H9 (cell line): ENCODE data around the gene ZNF236. TPM values are rescaled to one million over a fixed set of nuclear protein-coding genes. Genes with fewer than 3 reads are reported as not detected.

Experiments
- DNase-seq: peaks from one replicate; pipeline ENCODE4 v3.0.0-alpha.2; 2017
- H2AFZ ChIP-seq: one replicate; pipeline ENCODE4 v1.6.1; 2013; ENCODE audit warnings: mild to moderate bottlenecking, low read length, control low read depth, moderate library complexity
- H2AK5ac ChIP-seq: 2 replicates; pipeline ENCODE4 v1.6.1; 2013; ENCODE audit warnings: low read length, control low read depth, mixed read lengths; ENCODE audit not compliant: insufficient read length
- H2BK120ac ChIP-seq: one replicate; pipeline ENCODE4 v1.6.1; 2013; ENCODE audit warnings: low read depth, mild to moderate bottlenecking, low read length, control low read depth, inconsistent platforms; ENCODE audit not compliant: poor library complexity, severe bottlenecking
- H2BK12ac ChIP-seq: 2 replicates; pipeline ENCODE4 v1.6.1; 2013; ENCODE audit warnings: low read length, control low read depth, mixed read lengths, low read depth; ENCODE audit not compliant: insufficient read length
- H2BK15ac ChIP-seq: 2 replicates; pipeline ENCODE4 v1.6.1; 2013; ENCODE audit warnings: low read depth, low read length, control low read depth
- H2BK20ac ChIP-seq: one replicate; pipeline ENCODE4 v1.6.1; 2013; ENCODE audit warnings: low read depth, mild to moderate bottlenecking, low read length, control low read depth, inconsistent platforms; ENCODE audit not compliant: poor library complexity, severe bottlenecking
- H2BK5ac ChIP-seq: 2 replicates; pipeline ENCODE4 v1.6.1; 2013; ENCODE audit warnings: low read length, control low read depth, mixed read lengths; ENCODE audit not compliant: insufficient read length
- H3K14ac ChIP-seq: 2 replicates; pipeline ENCODE4 v1.6.1; 2013; ENCODE audit warnings: low read length, control low read depth; ENCODE audit not compliant: insufficient read depth
- H3K18ac ChIP-seq: 2 replicates; pipeline ENCODE4 v1.6.1; 2013; ENCODE audit warnings: low read depth, mild to moderate bottlenecking, mixed read lengths, low read length, control low read depth; ENCODE audit not compliant: insufficient read length
- H3K23ac ChIP-seq: 2 replicates; pipeline ENCODE4 v1.6.1; 2013; ENCODE audit warnings: low read length, control low read depth, mixed read lengths, low read depth; ENCODE audit not compliant: insufficient read length
- H3K23me2 ChIP-seq: 2 replicates; pipeline ENCODE4 v1.6.1; 2013; ENCODE audit warnings: low read depth, mild to moderate bottlenecking, mixed read lengths, low read length, control low read depth; ENCODE audit not compliant: insufficient read length, poor library complexity, severe bottlenecking
- H3K27ac ChIP-seq: 2 replicates; pipeline ENCODE4 v1.5.1; 2013; ENCODE audit warnings: low read length, control low read depth, mixed read lengths, low read depth; ENCODE audit not compliant: insufficient read length
- H3K27me3 ChIP-seq: 2 replicates; pipeline ENCODE4 v1.6.1; 2013; ENCODE audit warnings: low read length, control low read depth, inconsistent platforms; ENCODE audit not compliant: insufficient read depth
- H3K4ac ChIP-seq: 2 replicates; pipeline ENCODE4 v1.6.1; 2013; ENCODE audit warnings: low read depth, mild to moderate bottlenecking, control low read depth, inconsistent platforms, low read length, moderate library complexity
- H3K4me1 ChIP-seq: 2 replicates; pipeline ENCODE4 v1.6.1; 2013; ENCODE audit warnings: low read length, control low read depth, inconsistent platforms; ENCODE audit not compliant: insufficient read depth
- H3K4me2 ChIP-seq: 2 replicates; pipeline ENCODE4 v1.6.1; 2013; ENCODE audit warnings: low read length, control low read depth, mixed read lengths; ENCODE audit not compliant: insufficient read length, insufficient read depth
- H3K56ac ChIP-seq: 2 replicates; pipeline ENCODE4 v1.6.1; 2013; ENCODE audit warnings: low read depth, mild to moderate bottlenecking, mixed read lengths, low read length, control low read depth; ENCODE audit not compliant: insufficient read length
- H3K79me1 ChIP-seq: 2 replicates; pipeline ENCODE4 v1.6.1; 2013; ENCODE audit warnings: low read depth, mild to moderate bottlenecking, moderate library complexity, low read length, control low read depth, inconsistent platforms; ENCODE audit not compliant: insufficient read depth, poor library complexity, severe bottlenecking
- H3K79me2 ChIP-seq: 2 replicates; pipeline ENCODE4 v1.6.1; 2013; ENCODE audit warnings: low read length, control low read depth, inconsistent platforms; ENCODE audit not compliant: insufficient read depth
- H3K9ac ChIP-seq: 2 replicates; pipeline ENCODE4 v1.6.1; 2013; ENCODE audit warnings: low read length, control low read depth, mixed read lengths; ENCODE audit not compliant: insufficient read length; ENCODE audit errors: extremely low read depth
- H3K9me3 ChIP-seq: one replicate; pipeline ENCODE4 v1.6.1; 2013; ENCODE audit warnings: low read depth, low read length, inconsistent platforms; ENCODE audit not compliant: control insufficient read depth
- H3T11ph ChIP-seq: one replicate; pipeline ENCODE4 v1.6.1; 2013; ENCODE audit warnings: mild to moderate bottlenecking, low read length, control low read depth, inconsistent platforms
- H4K20me1 ChIP-seq: one replicate; pipeline ENCODE4 v1.6.1; 2013; ENCODE audit not compliant: control insufficient read depth, insufficient read length, insufficient read depth
- H4K5ac ChIP-seq: 2 replicates; pipeline ENCODE4 v1.6.1; 2013; ENCODE audit warnings: low read depth, mild to moderate bottlenecking, mixed read lengths, low read length, control low read depth; ENCODE audit not compliant: insufficient read length
- H4K8ac ChIP-seq: replicated peaks from 2 replicates; pipeline ENCODE4 v1.6.1; 2013; ENCODE audit warnings: low read length, control low read depth, mixed read lengths, low read depth; ENCODE audit not compliant: insufficient read length
- H4K91ac ChIP-seq: 2 replicates; pipeline ENCODE4 v1.6.1; 2013; ENCODE audit warnings: low read depth, mild to moderate bottlenecking, moderate library complexity, mixed read lengths, low read length, control low read depth; ENCODE audit not compliant: insufficient read length
- H3K27ac Mint-ChIP-seq, 3 experiments: 2 replicates in 2 of 3; 3 replicates in 1 of 3; pipeline ENCODE4 v1.8.0; 2020 to 2021; ENCODE audit warnings: mixed read lengths in 3 of 3, mild to moderate bottlenecking in 1 of 3, moderate library complexity in 1 of 3
- H3K27me3 Mint-ChIP-seq: 2 replicates; pipeline ENCODE4 v1.8.0; 2021; ENCODE audit warnings: low read depth, mild to moderate bottlenecking, moderate library complexity, mixed read lengths
- H3K36me3 Mint-ChIP-seq, 3 experiments: 2 replicates in 2 of 3; 3 replicates in 1 of 3; pipeline ENCODE4 v1.8.0; 2020 to 2021; ENCODE audit warnings: low read depth in 3 of 3, mixed read lengths in 3 of 3; ENCODE audit not compliant: insufficient read depth in 1 of 3
- H3K4me1 Mint-ChIP-seq, 2 experiments: 2 replicates each; pipeline ENCODE4 v1.8.0; 2020; ENCODE audit warnings: mixed read lengths in 2 of 2
- H3K4me3 Mint-ChIP-seq, 2 experiments: 2 replicates in 1 of 2; 3 replicates in 1 of 2; pipeline ENCODE4 v1.8.0; 2020 to 2021; ENCODE audit warnings: mild to moderate bottlenecking in 2 of 2, mixed read lengths in 2 of 2, moderate library complexity in 1 of 2
- H3K9me3 Mint-ChIP-seq, 2 experiments: 2 replicates in 1 of 2; 3 replicates in 1 of 2; pipeline ENCODE4 v1.8.0; 2020; ENCODE audit warnings: mild to moderate bottlenecking in 2 of 2, mixed read lengths in 2 of 2, moderate library complexity in 1 of 2
- WGBS: extraction: QIAGEN DNeasy Blood & Tissue Kit; methylation state at CpG from one replicate; pipeline ENCODE4 v1.1.7; 2013; ENCODE audit warnings: missing lambda C conversion rate, low lambda C conversion rate, mixed read lengths; ENCODE audit not compliant: insufficient read length; ENCODE audit errors: extremely low coverage; 5-methylcytosine and 5-hydroxymethylcytosine counted together
- total RNA-seq: library from RNA; stranded (reverse); gene quantifications from 2 replicates; pipeline ENCODE4 v1.2.1, GENCODE V29; 2021
- TF ChIP-seq, protein P1 (sequence below): fragments of 200-600 bp; sonication (generic); conservative IDR thresholded peaks from 3 replicates; pipeline ENCODE4 v1.8.0; 2021; ENCODE audit warnings: antibody characterized with exemption, mild to moderate bottlenecking

ZNF236 gene
- total RNA-seq, 1 experiment from 2014 or later: 16.0 TPM

DNA sequence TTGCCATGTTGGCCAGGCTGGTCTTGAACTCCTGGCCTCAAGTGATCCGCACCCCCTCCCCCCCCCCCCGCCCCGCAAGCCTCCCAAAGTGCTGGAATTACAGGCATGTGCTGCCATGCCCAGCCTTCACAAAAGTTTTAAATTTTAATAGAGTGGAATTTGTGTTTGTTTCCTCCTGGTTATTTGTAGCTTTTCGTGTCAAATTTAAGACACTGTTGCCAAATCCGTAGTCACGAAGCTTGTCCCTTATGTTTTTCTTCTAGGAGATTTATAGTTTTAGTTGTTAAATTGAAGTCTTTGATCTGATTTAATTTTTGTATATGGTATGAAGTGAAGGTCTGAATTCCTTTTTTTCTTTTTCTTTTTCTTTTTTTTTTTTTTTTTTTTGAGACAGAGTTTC is 14.7 kb downstream of the ZNF236 start:
- H4K91ac ChIP-seq: no peak overlapping the region
- no peaks in the 10 kb centered on the region; the same call in 1 of the 2 replicates for H3K79me2 ChIP-seq
- no peak for DNase-seq
- no peak overlapping the region for H3T11ph ChIP-seq
- no peak overlapping the region for H2AFZ ChIP-seq
- no peak overlapping the region for H4K5ac ChIP-seq
- peaks cover 0 to 6% (median 0%) of the 10 kb centered on the region in 3 experiments; a peak in 2 of 7 replicates for H3K36me3 Mint-ChIP-seq
- no peak overlapping the region for H2BK120ac ChIP-seq
- no peak overlapping the region for H3K4ac ChIP-seq
- H3K4me3 Mint-ChIP-seq: no peak overlapping the region
- H2AK5ac ChIP-seq: no peak overlapping the region
- H3K27ac ChIP-seq: no peak overlapping the region
- no peak overlapping the region for H3K9ac ChIP-seq
- no CpG with 5 or more reads among the region's 6 CpGs for WGBS
- no peak overlapping the region for H3K18ac ChIP-seq
- H3K23me2 ChIP-seq: no peaks in the 10 kb centered on the region
- no peak overlapping the region for H2BK12ac ChIP-seq
- TF ChIP-seq, protein P1, sequence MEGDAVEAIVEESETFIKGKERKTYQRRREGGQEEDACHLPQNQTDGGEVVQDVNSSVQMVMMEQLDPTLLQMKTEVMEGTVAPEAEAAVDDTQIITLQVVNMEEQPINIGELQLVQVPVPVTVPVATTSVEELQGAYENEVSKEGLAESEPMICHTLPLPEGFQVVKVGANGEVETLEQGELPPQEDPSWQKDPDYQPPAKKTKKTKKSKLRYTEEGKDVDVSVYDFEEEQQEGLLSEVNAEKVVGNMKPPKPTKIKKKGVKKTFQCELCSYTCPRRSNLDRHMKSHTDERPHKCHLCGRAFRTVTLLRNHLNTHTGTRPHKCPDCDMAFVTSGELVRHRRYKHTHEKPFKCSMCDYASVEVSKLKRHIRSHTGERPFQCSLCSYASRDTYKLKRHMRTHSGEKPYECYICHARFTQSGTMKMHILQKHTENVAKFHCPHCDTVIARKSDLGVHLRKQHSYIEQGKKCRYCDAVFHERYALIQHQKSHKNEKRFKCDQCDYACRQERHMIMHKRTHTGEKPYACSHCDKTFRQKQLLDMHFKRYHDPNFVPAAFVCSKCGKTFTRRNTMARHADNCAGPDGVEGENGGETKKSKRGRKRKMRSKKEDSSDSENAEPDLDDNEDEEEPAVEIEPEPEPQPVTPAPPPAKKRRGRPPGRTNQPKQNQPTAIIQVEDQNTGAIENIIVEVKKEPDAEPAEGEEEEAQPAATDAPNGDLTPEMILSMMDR: no peak
- H3K79me1 ChIP-seq: peaks cover 3% of the 10 kb centered on the region
- H4K20me1 ChIP-seq: no peaks in the 10 kb centered on the region
- no peaks in the 10 kb centered on the region for H3K27me3 ChIP-seq
- H3K56ac ChIP-seq: no peak overlapping the region
- no peaks in the 10 kb centered on the region for H3K4me1 ChIP-seq
- H2BK20ac ChIP-seq: no peak overlapping the region
- H3K9me3 ChIP-seq: no peaks in the 10 kb centered on the region
- H3K4me2 ChIP-seq: no peak overlapping the region
- H3K4me1 Mint-ChIP-seq: peaks cover 11 to 14% of the 10 kb centered on the region in 2 experiments
- H2BK5ac ChIP-seq: no peak overlapping the region
- no peaks in the 10 kb centered on the region; a peak in 1 of 5 replicates for H3K9me3 Mint-ChIP-seq
- no peak overlapping the region for H4K8ac ChIP-seq
- no peak overlapping the region for H3K14ac ChIP-seq
- no peak overlapping the region for H3K23ac ChIP-seq
- no peak overlapping the region for H2BK15ac ChIP-seq
- H3K27ac Mint-ChIP-seq: no peak overlapping the region
- no peaks in the 10 kb centered on the region for H3K27me3 Mint-ChIP-seq
